Hepatocyte (in vitro differentiated cells): ENCODE measurements around the gene AGBL4. TPM values are rescaled to one million over a fixed set of nuclear protein-coding genes. Genes with fewer than 3 reads are reported as not detected.

ENCODE experiments used
- DNase-seq: peaks from one replicate; pipeline ENCODE4 v3.0.0-alpha.2; 2016; ENCODE audit warnings: low spot score
- H2AFZ ChIP-seq: fragments of 200-600 bp; sonication (generic); 2 replicates; pipeline ENCODE4 v1.6.0; 2016; ENCODE audit warnings: antibody characterized with exemption, mild to moderate bottlenecking
- H3K27ac ChIP-seq: fragments of 200-600 bp; sonication (generic); 2 replicates; pipeline ENCODE4 v1.5.1; 2016; ENCODE audit warnings: mild to moderate bottlenecking
- H3K27me3 ChIP-seq: fragments of 200-600 bp; sonication (generic); 2 replicates; pipeline ENCODE4 v1.6.1; 2016
- H3K36me3 ChIP-seq: fragments of 200-600 bp; sonication (generic); replicated peaks from 2 replicates; pipeline ENCODE4 v1.5.1; 2016; ENCODE audit warnings: low read depth; ENCODE audit not compliant: insufficient read depth
- H3K4me1 ChIP-seq: fragments of 200-600 bp; sonication (generic); 2 replicates; pipeline ENCODE4 v1.5.1; 2016; ENCODE audit warnings: mild to moderate bottlenecking, moderate library complexity; ENCODE audit not compliant: insufficient read depth
- H3K4me2 ChIP-seq: fragments of 200-600 bp; sonication (generic); 2 replicates; pipeline ENCODE4 v1.6.0; 2016
- H3K4me3 ChIP-seq: fragments of 200-600 bp; sonication (generic); 2 replicates; pipeline ENCODE4 v1.5.1; 2016; ENCODE audit warnings: mild to moderate bottlenecking
- H3K79me2 ChIP-seq: fragments of 200-600 bp; sonication (generic); 2 replicates; pipeline ENCODE4 v1.6.0; 2017; ENCODE audit warnings: mild to moderate bottlenecking
- H3K9me2 ChIP-seq: fragments of 200-600 bp; sonication (generic); replicated peaks from 2 replicates; pipeline ENCODE4 v1.6.0; 2017; ENCODE audit warnings: mild to moderate bottlenecking; ENCODE audit not compliant: insufficient read depth
- H3K9me3 ChIP-seq: fragments of 200-600 bp; sonication (generic); 2 replicates; pipeline ENCODE4 v1.5.1; 2016; ENCODE audit warnings: low read depth, mild to moderate bottlenecking
- H4K20me1 ChIP-seq: fragments of 200-600 bp; sonication (generic); 2 replicates; pipeline ENCODE4 v1.6.0; 2016; ENCODE audit warnings: mild to moderate bottlenecking; ENCODE audit not compliant: insufficient read depth, poor library complexity, severe bottlenecking
- CTCF ChIP-seq: fragments of 200-600 bp; sonication (generic); IDR thresholded peaks from 2 replicates; pipeline ENCODE4 v1.5.1; 2016; ENCODE audit warnings: antibody characterized with exemption, mild to moderate bottlenecking; ENCODE audit not compliant: poor library complexity
- EZH2 ChIP-seq: fragments of 200-600 bp; sonication (generic); IDR thresholded peaks from 2 replicates; pipeline ENCODE4 v1.6.1; 2016; ENCODE audit warnings: antibody characterized with exemption, mild to moderate bottlenecking, borderline replicate concordance
- EZH2phosphoT487 ChIP-seq: fragments of 200-600 bp; sonication (generic); IDR thresholded peaks from one replicate; pipeline ENCODE4 v1.6.1; 2018; ENCODE audit warnings: antibody characterized with exemption, mild to moderate bottlenecking, low read depth, moderate library complexity; ENCODE audit not compliant: unreplicated experiment, severe bottlenecking
- WGBS: methylation state at CpG from one replicate; pipeline ENCODE4 v1.1.6; 2016; ENCODE audit warnings: low lambda C conversion rate; ENCODE audit errors: missing lambda C conversion rate; 5-methylcytosine and 5-hydroxymethylcytosine counted together
- polyA plus RNA-seq: library from polyadenylated mRNA; unstranded; fragments of >200 nt; fragmentation: Nextera tagmentation; extraction: Ambion mirVana; gene quantifications from 2 replicates; pipeline ENCODE4 v1.2.1, GENCODE V29; 2016
- total RNA-seq: library from RNA; depleted of rRNA; stranded (reverse); fragments of >200 nt; gene quantifications from 2 replicates; pipeline ENCODE4 v1.2.3, GENCODE V29; 2014

The AGBL4 gene
- total and polyA plus RNA-seq, 2 experiments from 2014 or later: 0.50 to 0.73 TPM

GRCh38 chr1:49351768-49352167 is 672.0 kb downstream of the AGBL4 start:
- DNase-seq: no peak
- Histone ChIP-seq H3K27ac (no peak overlapping the region), H2AFZ (no peak overlapping the region), H3K4me3 (no peak overlapping the region), H3K4me2 (no peak overlapping the region), H4K20me1 (no peaks in the 10 kb centered on the region), H3K27me3 (no peaks in the 10 kb centered on the region), H3K79me2 (no peaks in the 10 kb centered on the region), H3K4me1 (no peaks in the 10 kb centered on the region), H3K9me3 (no peaks in the 10 kb centered on the region), H3K36me3 (no peaks in the 10 kb centered on the region), H3K9me2 (no peaks in the 10 kb centered on the region)
- WGBS: 65% methylated on average over 2 of the region's 2 CpGs
- TF ChIP-seq CTCF (no peak), EZH2phosphoT487 (no peak), EZH2 (no peak)

- 58% methylated on average over 2 of the region's 2 CpGs for whole genome bisulfite sequencing
- no peaks in the 10 kb centered on the region for H3K27me3 ChIP-seq
- no peak for DNase-seq
- H3K27ac ChIP-seq: no peak overlapping the region
- H4K20me1 ChIP-seq: no peaks in the 10 kb centered on the region
- no peaks in the 10 kb centered on the region for H3K36me3 ChIP-seq
- no peaks in the 10 kb centered on the region for H3K9me2 ChIP-seq
- H2AFZ ChIP-seq: no peak overlapping the region
- H3K4me1 ChIP-seq: no peaks in the 10 kb centered on the region
- H3K4me3 ChIP-seq: no peak overlapping the region
- no peaks in the 10 kb centered on the region for H3K79me2 ChIP-seq
- H3K9me3 ChIP-seq: peaks cover 4% of the 10 kb centered on the region
- no peak for TF ChIP-seq EZH2phosphoT487
- no peak for TF ChIP-seq CTCF
- no peak for TF ChIP-seq EZH2
- H3K4me2 ChIP-seq: no peak overlapping the region
These were observed 676.9 kb downstream of the AGBL4 start for GRCh38 chr1:49346767-49347349.

GRCh38 chr1:49340576-49340975 is 683.2 kb downstream of the AGBL4 start:
- H2AFZ ChIP-seq: no peak overlapping the region
- no peak for DNase-seq
- no peak overlapping the region for H3K4me2 ChIP-seq
- no peaks in the 10 kb centered on the region for H3K79me2 ChIP-seq
- H3K9me2 ChIP-seq: no peaks in the 10 kb centered on the region
- H3K9me3 ChIP-seq: peaks cover 4% of the 10 kb centered on the region
- no peak for TF ChIP-seq EZH2phosphoT487
- no peak for TF ChIP-seq CTCF
- no peak for TF ChIP-seq EZH2
- H3K4me1 ChIP-seq: no peaks in the 10 kb centered on the region
- WGBS: 52% methylated on average over 2 of the region's 2 CpGs
- H3K36me3 ChIP-seq: no peaks in the 10 kb centered on the region
- H4K20me1 ChIP-seq: no peaks in the 10 kb centered on the region
- no peaks in the 10 kb centered on the region for H3K27me3 ChIP-seq
- H3K27ac ChIP-seq: no peak overlapping the region
- no peak overlapping the region for H3K4me3 ChIP-seq

- no peak for TF ChIP-seq EZH2
- TF ChIP-seq EZH2phosphoT487: no peak
- TF ChIP-seq CTCF: no peak
- Histone ChIP-seq H3K36me3 (no peaks in the 10 kb centered on the region), H3K79me2 (no peaks in the 10 kb centered on the region), H3K9me3 (no peaks in the 10 kb centered on the region), H3K4me1 (no peaks in the 10 kb centered on the region), H3K4me3 (no peak overlapping the region), H4K20me1 (no peaks in the 10 kb centered on the region), H3K9me2 (no peaks in the 10 kb centered on the region), H3K4me2 (no peak overlapping the region), H3K27ac (no peak overlapping the region), H2AFZ (no peak overlapping the region), H3K27me3 (no peaks in the 10 kb centered on the region)
- 39% methylated on average over 4 of the region's 4 CpGs for WGBS
- DNase-seq: no peak
These were observed 684.7 kb downstream of the AGBL4 start for GRCh38 chr1:49339043-49339442.
